Smooth muscle cell (in vitro differentiated cells): ENCODE data around the gene EML2. TPM values are rescaled to one million over a fixed set of nuclear protein-coding genes. Genes with fewer than 3 reads are reported as not detected.

Experiments used
- DNase-seq: peaks from one replicate; lab custom pipeline; 2025; ENCODE audit not compliant: unreplicated experiment; lab: John Stamatoyannopoulos, UW
- H2AFZ ChIP-seq: fragments of 200-600 bp; sonication (generic); 2 replicates; pipeline ENCODE4 v1.6.0; 2016; ENCODE audit warnings: antibody characterized with exemption, low read depth, mild to moderate bottlenecking
- H3F3A ChIP-seq: fragments of 200-600 bp; sonication (generic); 2 replicates; pipeline ENCODE4 v1.6.0; 2017; ENCODE audit warnings: antibody characterized with exemption, low read depth
- H3K27ac ChIP-seq: fragments of 200-600 bp; sonication (generic); 2 replicates; pipeline ENCODE4 v1.5.1; 2016; ENCODE audit warnings: low read depth, mild to moderate bottlenecking
- H3K27me3 ChIP-seq: fragments of 200-600 bp; sonication (generic); 2 replicates; pipeline ENCODE4 v1.6.1; 2016; ENCODE audit warnings: low read depth, mild to moderate bottlenecking
- H3K36me3 ChIP-seq: fragments of 200-600 bp; sonication (generic); 2 replicates; pipeline ENCODE4 v1.5.1; 2016; ENCODE audit warnings: low read depth
- H3K4me1 ChIP-seq: fragments of 200-600 bp; sonication (generic); 2 replicates; pipeline ENCODE4 v1.5.1; 2016; ENCODE audit warnings: low read depth
- H3K4me2 ChIP-seq: fragments of 200-600 bp; sonication (generic); 2 replicates; pipeline ENCODE4 v1.6.0; 2016; ENCODE audit warnings: mild to moderate bottlenecking
- H3K4me3 ChIP-seq: fragments of 200-600 bp; sonication (generic); 2 replicates; pipeline ENCODE4 v1.5.1; 2016; ENCODE audit warnings: mild to moderate bottlenecking
- H3K79me2 ChIP-seq: fragments of 200-600 bp; sonication (generic); 2 replicates; pipeline ENCODE4 v1.6.0; 2016; ENCODE audit warnings: low read depth, mild to moderate bottlenecking
- H3K9ac ChIP-seq: fragments of 200-600 bp; sonication (generic); 2 replicates; pipeline ENCODE4 v1.6.0; 2016; ENCODE audit warnings: low read depth
- H3K9me3 ChIP-seq: fragments of 200-600 bp; sonication (generic); replicated peaks from 2 replicates; pipeline ENCODE4 v1.5.1; 2016; ENCODE audit warnings: low read depth
- H4K20me1 ChIP-seq: fragments of 200-600 bp; sonication (generic); 2 replicates; pipeline ENCODE4 v1.6.0; 2016; ENCODE audit warnings: low read depth
- CTCF ChIP-seq: fragments of 200-600 bp; sonication (generic); IDR thresholded peaks from 2 replicates; pipeline ENCODE4 v1.5.1; 2017; ENCODE audit warnings: borderline replicate concordance, mild to moderate bottlenecking, antibody characterized with exemption; ENCODE audit not compliant: insufficient read depth, poor library complexity, severe bottlenecking
- WGBS: methylation state at CpG from one replicate; pipeline ENCODE4 v1.1.7; 2016; ENCODE audit warnings: low lambda C conversion rate; 5-methylcytosine and 5-hydroxymethylcytosine counted together
- polyA plus RNA-seq: library from polyadenylated mRNA; unstranded; fragments of >200 nt; fragmentation: Nextera tagmentation; extraction: Ambion mirVana; gene quantifications from 2 replicates; pipeline ENCODE4 v1.2.1, GENCODE V29; 2016
- total RNA-seq: library from RNA; depleted of rRNA; stranded (reverse); fragments of >200 nt; gene quantifications from 2 replicates; pipeline ENCODE4 v1.2.3, GENCODE V29; 2014

The EML2 gene
- total and polyA plus RNA-seq, 2 experiments from 2014 or later: 7.7 to 19.0 TPM

- peak overlapping the region; percentile 59 for H3K4me2 ChIP-seq
- H3K4me1 ChIP-seq: peaks cover 7% of the 10 kb centered on the region
- no peaks in the 10 kb centered on the region for H3F3A ChIP-seq
- peak overlapping the region; percentile 28 for H2AFZ ChIP-seq
- H3K79me2 ChIP-seq: no peaks in the 10 kb centered on the region
- no peaks in the 10 kb centered on the region for H4K20me1 ChIP-seq
- no peaks in the 10 kb centered on the region for H3K9me3 ChIP-seq
- peak; percentile 13 for DNase-seq
- H3K4me3 ChIP-seq: no peak overlapping the region
- no peak for TF ChIP-seq CTCF
- 25% methylated on average over 14 of the region's 14 CpGs for WGBS
- no peak overlapping the region for H3K9ac ChIP-seq
- no peak overlapping the region for H3K27ac ChIP-seq
- no peaks in the 10 kb centered on the region for H3K27me3 ChIP-seq
- H3K36me3 ChIP-seq: no peaks in the 10 kb centered on the region
Observed at GRCh38 chr19:45657520-45658167, 18.4 kb upstream of the EML2 start.

GRCh38 chr19:45655073-45655472 is 15.9 kb upstream of the EML2 start:
- TF ChIP-seq CTCF: no peak
- no peak overlapping the region for H3K27ac ChIP-seq
- H3K4me1 ChIP-seq: peaks cover 7% of the 10 kb centered on the region
- no peak overlapping the region for H2AFZ ChIP-seq
- no peaks in the 10 kb centered on the region for H3F3A ChIP-seq
- WGBS: 98% methylated on average over 3 of the region's 3 CpGs
- H3K4me2 ChIP-seq: no peak overlapping the region
- no peaks in the 10 kb centered on the region for H3K27me3 ChIP-seq
- no peaks in the 10 kb centered on the region for H3K36me3 ChIP-seq
- H4K20me1 ChIP-seq: no peaks in the 10 kb centered on the region
- no peaks in the 10 kb centered on the region for H3K9me3 ChIP-seq
- no peak overlapping the region for H3K9ac ChIP-seq
- no peak overlapping the region for H3K4me3 ChIP-seq
- no peak for DNase-seq
- H3K79me2 ChIP-seq: no peaks in the 10 kb centered on the region

GRCh38 chr19:45653634-45654033 is 14.4 kb upstream of the EML2 start:
- H3F3A ChIP-seq: no peaks in the 10 kb centered on the region
- TF ChIP-seq CTCF: no peak
- no peaks in the 10 kb centered on the region for H3K9me3 ChIP-seq
- peak overlapping the region; percentile 72 for H2AFZ ChIP-seq
- H3K4me3 ChIP-seq: no peak overlapping the region
- 31% methylated on average over 5 of the region's 5 CpGs for WGBS
- H3K9ac ChIP-seq: no peak overlapping the region
- no peaks in the 10 kb centered on the region for H4K20me1 ChIP-seq
- no peaks in the 10 kb centered on the region for H3K27me3 ChIP-seq
- H3K4me2 ChIP-seq: no peak overlapping the region
- no peak for DNase-seq
- H3K36me3 ChIP-seq: no peaks in the 10 kb centered on the region
- H3K4me1 ChIP-seq: peaks cover 7% of the 10 kb centered on the region
- no peaks in the 10 kb centered on the region for H3K79me2 ChIP-seq
- H3K27ac ChIP-seq: no peak overlapping the region

- Histone ChIP-seq H3K9me3 (no peaks in the 10 kb centered on the region), H3K4me2 (no peak overlapping the region), H3K27me3 (no peaks in the 10 kb centered on the region), H3K9ac (no peak overlapping the region), H3K79me2 (no peaks in the 10 kb centered on the region), H3F3A (no peaks in the 10 kb centered on the region), H2AFZ (no peak overlapping the region), H3K4me1 (no peaks in the 10 kb centered on the region), H3K4me3 (no peak overlapping the region), H3K27ac (no peak overlapping the region), H3K36me3 (no peaks in the 10 kb centered on the region), H4K20me1 (no peaks in the 10 kb centered on the region)
- 83% methylated on average over 3 of the region's 3 CpGs for WGBS
- no peak for TF ChIP-seq CTCF
- DNase-seq: no peak
Observed at GRCh38 chr19:45650722-45651121, 11.5 kb upstream of the EML2 start.
